ENCODE measurements around the gene EP300.
"Not testable (repeated sequence)": the region's sequence is repeated elsewhere in the genome, so short reads cannot be mapped to it uniquely, and the experiment has no call there.

Gene EP300

GRCh38 chr22:41117127-41117965, 25.0 kb downstream of the EP300 start:
- no peak overlapping the region for H3K27ac ChIP-seq
- TF ChIP-seq CTCF (conservative IDR thresholded peaks at IDR 0.05): no peak

GRCh38 chr22:41123151-41123550, 30.8 kb downstream of the EP300 start:
- no peak overlapping the region for H3K27ac ChIP-seq

GRCh38 chr22:41124086-41124485, 31.7 kb downstream of the EP300 start:
- no peak for TF ChIP-seq CTCF (conservative IDR thresholded peaks at IDR 0.05)

More at GRCh38 chr22:41123151-41123550, 30.8 kb downstream of the EP300 start:
- TF ChIP-seq CTCF (conservative IDR thresholded peaks at IDR 0.05): no peak

GRCh38 chr22:41127451-41127850, 35.1 kb downstream of the EP300 start:
- no peak for TF ChIP-seq CTCF (conservative IDR thresholded peaks at IDR 0.05)
- no peak overlapping the region for H3K27ac ChIP-seq

More at GRCh38 chr22:41124086-41124485, 31.7 kb downstream of the EP300 start:
- H3K27ac ChIP-seq: no peak overlapping the region

GRCh38 chr22:41128606-41129005, 36.2 kb downstream of the EP300 start:
- no peak overlapping the region for H3K27ac ChIP-seq
- TF ChIP-seq CTCF (conservative IDR thresholded peaks at IDR 0.05): no peak

GRCh38 chr22:41132550-41132949, 40.2 kb downstream of the EP300 start:
- TF ChIP-seq CTCF (conservative IDR thresholded peaks at IDR 0.05): no peak
- no peak overlapping the region for H3K27ac ChIP-seq

GRCh38 chr22:41140365-41140957, 48.1 kb downstream of the EP300 start:
- H3K27ac ChIP-seq: no peak overlapping the region
- TF ChIP-seq CTCF (conservative IDR thresholded peaks at IDR 0.05): no peak

GRCh38 chr22:41145921-41146320, 53.5 kb downstream of the EP300 start:
- H3K27ac ChIP-seq: not testable (repeated sequence)
